GM18861 (cell line): ENCODE results near the gene FRY.

ENCODE experiments used
- ATAC-seq: cut with Tn5 transposase; IDR thresholded peaks from one replicate; pipeline ENCODE4 v1.9.1; 2021; ENCODE audit not compliant: unreplicated experiment

The FRY gene

DNA sequence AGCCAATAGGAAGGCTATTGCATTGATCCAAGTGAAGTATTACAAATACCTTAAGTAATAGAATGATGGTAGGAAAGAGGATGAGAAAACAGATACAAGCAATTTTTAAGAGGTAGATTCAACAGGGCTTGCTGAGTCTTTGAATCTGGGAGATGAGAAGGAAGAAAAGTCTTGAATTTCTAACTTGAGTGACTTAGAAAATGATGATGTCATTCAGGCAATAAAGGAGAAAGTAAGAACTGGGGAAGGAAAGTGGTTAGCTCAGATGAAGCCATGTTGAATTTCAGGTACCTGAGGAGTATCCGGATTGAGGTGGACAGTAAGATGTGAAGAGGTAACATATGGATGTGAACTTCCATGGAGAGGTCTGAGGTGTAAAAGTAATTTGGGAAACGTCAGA lies 15.5 kb upstream of the FRY start:
- no peak for ATAC-seq

DNA sequence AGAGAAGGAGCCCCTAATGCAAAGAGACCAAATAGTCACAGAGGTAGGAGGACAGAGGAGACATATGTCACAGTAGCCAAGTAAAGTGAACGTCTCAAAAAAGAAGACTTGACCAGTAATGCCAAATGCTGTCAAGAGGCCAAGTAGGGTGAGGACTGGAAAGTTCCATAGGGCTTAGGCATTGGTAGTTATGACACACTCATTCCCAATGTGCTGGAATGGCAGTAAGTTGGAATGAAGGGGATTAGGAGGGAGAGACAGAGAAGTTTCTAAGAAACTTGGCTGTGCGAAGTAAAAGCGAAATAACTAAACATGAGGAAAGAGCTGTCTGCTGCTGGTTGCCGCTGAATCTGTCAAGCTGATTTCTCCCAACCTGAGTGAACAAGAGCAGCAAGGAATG lies 14.9 kb upstream of the FRY start:
- ATAC-seq, result no peak

GRCh38 chr13:32017474-32017873 lies 14.1 kb upstream of the FRY start:
- no peak for ATAC-seq

DNA sequence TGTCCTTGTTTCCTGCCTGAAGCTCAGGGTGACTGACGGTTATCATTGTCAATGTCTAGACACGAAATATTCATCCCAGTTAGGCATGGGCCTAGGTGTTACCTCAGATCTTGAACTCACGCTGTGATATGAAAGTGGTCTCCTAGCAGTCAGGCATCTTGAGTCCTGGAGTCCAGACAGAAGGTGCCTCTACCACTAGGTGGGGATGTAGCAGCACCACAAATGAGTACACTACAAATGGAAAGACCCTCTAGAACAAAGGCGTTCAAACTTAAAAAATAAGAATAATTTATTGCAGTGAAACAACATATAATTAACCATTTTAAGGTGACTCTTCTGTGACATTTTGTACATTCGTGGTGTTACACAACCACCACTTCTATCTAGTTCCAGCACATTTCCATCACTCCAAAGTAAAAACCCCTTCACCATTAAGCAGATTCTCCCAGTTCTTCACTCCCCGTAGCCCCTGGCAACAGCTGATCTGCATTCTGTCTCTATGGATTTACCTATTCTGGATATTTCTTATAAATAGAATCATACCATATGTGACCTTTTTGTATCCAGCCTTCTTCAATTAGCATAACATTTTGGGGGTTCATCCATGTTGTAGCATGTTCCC lies 11.9 kb upstream of the FRY start:
- ATAC-seq, result peak; percentile 72

- ATAC-seq, result no peak
Observed at GRCh38 chr13:32021785-32022184, 9.8 kb upstream of the FRY start.

GRCh38 chr13:32022311-32022710 lies 9.3 kb upstream of the FRY start:
- no peak for ATAC-seq

GRCh38 chr13:32023096-32023495 lies 8.5 kb upstream of the FRY start:
- no peak for ATAC-seq

GRCh38 chr13:32023698-32024097 lies 7.9 kb upstream of the FRY start:
- ATAC-seq, result no peak

DNA sequence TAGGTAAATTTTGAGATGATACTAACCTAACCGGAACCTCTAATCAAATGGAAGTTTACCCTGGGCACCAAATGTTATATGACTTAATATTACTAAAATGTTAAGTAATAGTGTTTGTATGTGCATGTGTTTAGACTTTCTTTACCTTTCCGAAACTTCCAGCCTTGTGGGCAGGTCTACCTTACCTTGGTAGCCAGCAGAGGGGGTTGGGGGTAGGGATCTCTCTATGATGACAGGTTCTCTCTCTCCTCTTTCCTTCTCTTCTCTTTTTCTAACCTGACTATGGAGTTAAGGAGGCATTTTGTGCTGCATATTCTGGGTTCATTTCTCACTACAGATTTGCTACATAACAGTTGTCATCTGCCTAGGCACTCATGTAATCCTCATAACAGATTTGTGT lies 6.8 kb upstream of the FRY start:
- ATAC-seq, result no peak

DNA sequence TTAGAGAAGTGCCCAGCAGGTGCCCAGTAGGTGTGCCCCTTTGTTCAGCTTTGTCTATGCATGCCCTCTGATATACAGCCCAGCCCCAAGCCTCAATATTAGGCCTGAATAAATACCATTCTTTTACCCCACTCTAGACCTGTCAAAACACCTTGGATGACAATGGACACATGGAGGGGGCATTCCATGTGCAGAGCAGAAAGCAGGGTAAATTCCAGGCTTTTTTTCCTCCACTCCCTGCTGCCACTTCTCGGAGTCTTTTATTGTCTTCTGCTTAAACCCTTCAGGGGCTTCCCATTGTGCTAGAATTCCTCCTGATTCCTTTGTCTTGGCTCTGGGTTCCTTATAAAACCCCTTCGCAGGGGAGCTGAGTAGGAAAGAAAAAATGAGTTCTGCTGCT lies 5.8 kb upstream of the FRY start:
- no peak for ATAC-seq

DNA sequence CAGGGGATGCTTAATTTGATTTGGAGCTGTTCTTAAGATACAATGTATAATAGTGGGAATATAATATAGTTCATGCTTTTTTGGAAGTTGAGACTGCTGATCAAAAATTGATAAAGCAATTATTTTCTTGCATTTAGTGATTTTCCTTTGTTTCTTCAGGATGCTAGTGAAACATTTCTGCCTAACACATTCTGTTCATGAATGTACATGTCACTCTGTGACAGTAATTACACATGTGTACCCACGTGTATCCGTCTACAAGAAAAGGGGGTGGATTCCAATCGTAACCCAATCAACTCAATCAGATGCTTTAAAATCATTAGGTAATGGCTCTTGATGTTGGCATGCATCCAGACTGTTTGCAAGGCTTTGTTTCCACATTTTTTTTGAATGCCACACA lies 5.0 kb upstream of the FRY start:
- no peak for ATAC-seq

- ATAC-seq, result no peak
Observed at GRCh38 chr13:32028711-32029110, 2.9 kb upstream of the FRY start.

- ATAC-seq, result no peak
Observed at GRCh38 chr13:32029684-32030083, 1.9 kb upstream of the FRY start.

- ATAC-seq, result no peak
Observed at GRCh38 chr13:32031815-32032370, 319 bp downstream of the FRY start.

- no peak for ATAC-seq
Observed at GRCh38 chr13:32032759-32033158, 1.2 kb downstream of the FRY start.

DNA sequence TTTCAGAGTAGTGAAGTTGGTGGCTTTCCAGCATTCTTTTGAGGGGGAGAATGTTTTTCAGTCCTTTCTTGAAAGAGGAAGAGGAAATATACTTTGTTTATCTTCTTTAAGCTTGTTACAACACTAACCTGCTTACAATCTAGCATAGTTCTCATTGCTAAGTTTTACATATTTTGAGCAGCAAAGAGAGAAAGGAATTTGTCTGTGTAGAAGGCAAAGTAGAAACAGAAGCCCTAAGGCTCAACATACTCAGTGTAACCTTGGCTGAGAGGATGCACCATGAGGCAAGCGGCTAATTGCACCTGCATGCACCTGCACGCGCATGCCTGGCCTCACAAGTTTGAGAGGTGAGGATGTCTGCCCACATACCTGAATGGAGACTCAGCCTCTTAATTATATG lies 2.2 kb downstream of the FRY start:
- no peak for ATAC-seq

GRCh38 chr13:32035716-32036115 lies 4.1 kb downstream of the FRY start:
- no peak for ATAC-seq

DNA sequence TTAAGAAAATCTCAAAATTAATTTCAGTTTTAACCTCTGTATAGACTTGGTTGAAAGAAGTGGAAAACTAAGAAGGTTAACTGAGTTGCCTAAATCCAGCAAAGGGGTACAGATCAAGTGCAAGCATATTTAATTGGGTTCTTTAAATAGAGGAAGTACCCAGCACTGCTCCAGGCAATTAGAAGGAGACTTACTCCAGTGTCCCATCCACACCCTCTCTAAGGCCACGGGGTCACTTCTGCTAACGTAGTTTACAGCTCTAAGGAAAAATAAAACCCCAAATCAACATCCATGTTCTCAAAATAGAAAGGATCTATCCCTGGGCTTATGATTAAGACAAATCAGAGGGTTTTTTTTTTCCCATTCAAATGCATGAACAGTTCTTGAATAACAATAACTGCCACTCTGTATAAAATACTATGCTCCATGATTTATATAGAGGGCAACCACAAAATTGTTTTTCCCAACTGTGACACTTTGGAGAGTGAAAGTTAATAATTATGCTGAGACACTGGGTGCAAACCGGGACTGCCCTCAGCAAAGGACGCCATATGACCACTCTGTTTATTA lies 4.6 kb downstream of the FRY start:
- ATAC-seq, result no peak

- ATAC-seq, result no peak
Observed at GRCh38 chr13:32036757-32037156, 5.2 kb downstream of the FRY start.

GRCh38 chr13:32037471-32037870 lies 5.9 kb downstream of the FRY start:
- ATAC-seq, result no peak

DNA sequence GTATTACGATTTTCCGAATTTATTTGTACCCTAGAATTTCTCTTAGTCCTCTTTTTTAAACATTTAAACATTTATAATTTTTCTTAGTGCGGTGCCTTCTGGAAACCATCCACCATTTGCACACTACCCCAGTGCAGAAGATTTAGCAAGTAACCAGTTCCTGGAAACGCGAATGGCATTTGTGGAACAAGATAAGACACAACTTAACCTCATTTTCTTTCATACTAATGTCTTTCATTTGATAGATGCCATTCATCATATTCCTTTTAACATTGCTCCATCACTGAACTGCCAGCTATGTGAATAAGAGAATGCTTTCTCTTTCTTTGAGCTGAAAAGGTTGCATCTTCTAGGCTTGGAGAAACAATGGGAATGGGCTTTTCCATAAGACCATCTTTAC lies 6.8 kb downstream of the FRY start:
- no peak for ATAC-seq

DNA sequence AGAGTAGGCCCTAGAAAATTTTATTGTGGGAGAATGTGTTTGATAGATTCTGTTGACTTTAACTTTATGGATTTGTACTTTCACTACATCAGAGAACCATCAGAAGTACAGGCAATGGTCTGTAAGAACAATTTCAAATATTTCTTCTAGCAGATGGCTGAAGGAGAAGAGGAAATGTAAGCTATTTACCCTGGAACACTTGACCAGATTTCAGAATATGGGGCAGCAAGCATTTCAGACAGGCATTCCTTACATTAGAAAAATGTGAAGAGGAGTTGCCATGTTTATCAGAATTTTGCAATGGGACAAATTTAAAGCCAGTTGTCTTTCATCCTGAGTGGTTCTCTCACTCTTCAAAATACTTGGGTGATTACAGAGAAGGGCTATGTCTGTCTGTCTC lies 7.5 kb downstream of the FRY start:
- no peak for ATAC-seq

DNA sequence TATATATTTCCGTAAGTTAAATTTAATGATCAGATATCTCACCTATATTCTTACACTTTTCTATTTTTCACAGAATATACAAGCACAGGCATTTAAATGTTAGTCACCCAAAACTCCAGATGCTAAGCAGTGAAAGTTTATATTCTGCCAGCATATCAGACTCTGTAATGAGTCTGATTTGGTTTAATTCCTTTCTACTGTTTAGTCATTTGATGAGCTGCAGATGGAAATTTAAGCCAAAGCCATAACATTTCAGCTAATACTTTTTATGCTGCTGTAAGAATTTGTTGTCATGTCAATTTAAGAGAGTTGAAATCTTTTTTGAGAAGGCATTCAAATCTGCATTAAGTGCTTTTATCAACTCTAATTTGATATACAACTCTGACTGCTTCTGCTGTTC lies 8.0 kb downstream of the FRY start:
- no peak for ATAC-seq
